DOHH2 (cell line): Measurements from ENCODE around the gene TYROBP.

Experiments used
- H3F3A ChIP-seq: fragments of 200-600 bp; sonication (generic), shearing (Covaris generic); 2 replicates; pipeline ENCODE4 v1.6.0; 2016; ENCODE audit warnings: antibody characterized with exemption, mild to moderate bottlenecking; ENCODE audit not compliant: control insufficient read depth, insufficient read depth
- H3K27ac ChIP-seq: fragments of 200-600 bp; sonication (generic); 2 replicates; pipeline ENCODE4 v1.5.1; 2014; ENCODE audit warnings: low read depth, mild to moderate bottlenecking, low read length, moderate library complexity
- H3K27me3 ChIP-seq: fragments of 200-600 bp; sonication (generic); 2 replicates; pipeline ENCODE4 v1.6.1; 2014; ENCODE audit warnings: mild to moderate bottlenecking, low read length, mixed read lengths; ENCODE audit not compliant: control insufficient read depth
- H3K36me3 ChIP-seq: fragments of 200-600 bp; sonication (generic); 2 replicates; pipeline ENCODE4 v1.6.1; 2014; ENCODE audit warnings: mild to moderate bottlenecking, low read length, moderate library complexity, mixed read lengths; ENCODE audit not compliant: control insufficient read depth
- H3K4me1 ChIP-seq: fragments of 200-600 bp; sonication (generic); 2 replicates; pipeline ENCODE4 v1.6.1; 2014; ENCODE audit warnings: mild to moderate bottlenecking, low read length, mixed read lengths; ENCODE audit not compliant: control insufficient read depth
- H3K4me2 ChIP-seq: fragments of 200-600 bp; sonication (generic); 2 replicates; pipeline ENCODE4 v1.6.0; 2014; ENCODE audit warnings: mild to moderate bottlenecking, low read length, moderate library complexity
- H3K4me3 ChIP-seq: fragments of 200-600 bp; sonication (generic); 2 replicates; pipeline ENCODE4 v1.5.1; 2014; ENCODE audit warnings: mild to moderate bottlenecking, low read length, mixed read lengths
- H3K79me2 ChIP-seq: fragments of 200-600 bp; sonication (generic); 2 replicates; pipeline ENCODE4 v1.6.1; 2014; ENCODE audit warnings: mild to moderate bottlenecking, low read length, mixed read lengths; ENCODE audit not compliant: control insufficient read depth
- H3K9me2 ChIP-seq: fragments of 200-600 bp; sonication (generic); replicated peaks from 2 replicates; pipeline ENCODE4 v1.6.1; 2014; ENCODE audit warnings: mild to moderate bottlenecking, low read length, mixed read lengths; ENCODE audit not compliant: control insufficient read depth
- H3K9me3 ChIP-seq: fragments of 200-600 bp; sonication (generic); 2 replicates; pipeline ENCODE4 v1.6.1; 2014; ENCODE audit warnings: antibody characterized with exemption, low read length, mixed read lengths; ENCODE audit not compliant: control insufficient read depth, insufficient read depth
- H4K20me1 ChIP-seq: fragments of 200-600 bp; sonication (generic); 2 replicates; pipeline ENCODE4 v1.6.0; 2014; ENCODE audit warnings: low read depth, mild to moderate bottlenecking, antibody characterized with exemption, low read length, moderate library complexity; ENCODE audit not compliant: control insufficient read depth, insufficient read depth
- CTCF ChIP-seq: fragments of 200-600 bp; sonication (generic); IDR thresholded peaks from one replicate; pipeline ENCODE4 v1.5.1; 2014; ENCODE audit warnings: antibody characterized with exemption, mild to moderate bottlenecking, low read depth, low read length; ENCODE audit not compliant: poor library complexity, severe bottlenecking
- EZH2phosphoT487 ChIP-seq: fragments of 200-600 bp; sonication (generic); IDR thresholded peaks from 2 replicates; pipeline ENCODE4 v1.6.1; 2017; ENCODE audit warnings: borderline replicate concordance, mild to moderate bottlenecking, antibody characterized with exemption, low read length, moderate library complexity, mixed read lengths

The TYROBP gene

DNA sequence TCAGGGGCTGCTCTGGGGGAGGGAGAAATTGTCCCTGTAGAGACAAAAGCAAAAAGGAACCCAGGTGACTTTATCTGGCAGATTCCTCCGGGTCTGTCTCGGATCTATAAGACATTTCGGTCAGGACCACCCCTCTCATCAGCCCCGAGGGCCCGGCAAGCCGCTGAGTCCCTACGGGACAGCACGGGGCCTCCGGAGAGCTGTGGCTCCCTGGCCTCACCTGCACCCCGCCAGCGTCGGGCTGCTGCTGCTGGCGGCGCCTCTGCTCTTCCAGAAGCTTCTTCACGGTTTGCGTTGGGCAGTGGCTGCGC, 9.6 kb downstream of the TYROBP start:
- H3K79me2 ChIP-seq: peaks cover 67% of the 10 kb centered on the region
- H4K20me1 ChIP-seq: peaks cover 18% of the 10 kb centered on the region
- H3K27ac ChIP-seq: peak overlapping the region; percentile 94
- H3K36me3 ChIP-seq: peaks cover 62% of the 10 kb centered on the region
- H3K27me3 ChIP-seq: no peaks in the 10 kb centered on the region
- H3K4me1 ChIP-seq: peaks cover 36% of the 10 kb centered on the region
- peaks cover 11% of the 10 kb centered on the region for H3F3A ChIP-seq
- no peaks in the 10 kb centered on the region for H3K9me2 ChIP-seq
- H3K4me3 ChIP-seq: peak overlapping the region; percentile 87
- no peak for TF ChIP-seq CTCF
- no peak for TF ChIP-seq EZH2phosphoT487
- no peaks in the 10 kb centered on the region for H3K9me3 ChIP-seq
- peak overlapping the region; percentile 99 for H3K4me2 ChIP-seq

DNA sequence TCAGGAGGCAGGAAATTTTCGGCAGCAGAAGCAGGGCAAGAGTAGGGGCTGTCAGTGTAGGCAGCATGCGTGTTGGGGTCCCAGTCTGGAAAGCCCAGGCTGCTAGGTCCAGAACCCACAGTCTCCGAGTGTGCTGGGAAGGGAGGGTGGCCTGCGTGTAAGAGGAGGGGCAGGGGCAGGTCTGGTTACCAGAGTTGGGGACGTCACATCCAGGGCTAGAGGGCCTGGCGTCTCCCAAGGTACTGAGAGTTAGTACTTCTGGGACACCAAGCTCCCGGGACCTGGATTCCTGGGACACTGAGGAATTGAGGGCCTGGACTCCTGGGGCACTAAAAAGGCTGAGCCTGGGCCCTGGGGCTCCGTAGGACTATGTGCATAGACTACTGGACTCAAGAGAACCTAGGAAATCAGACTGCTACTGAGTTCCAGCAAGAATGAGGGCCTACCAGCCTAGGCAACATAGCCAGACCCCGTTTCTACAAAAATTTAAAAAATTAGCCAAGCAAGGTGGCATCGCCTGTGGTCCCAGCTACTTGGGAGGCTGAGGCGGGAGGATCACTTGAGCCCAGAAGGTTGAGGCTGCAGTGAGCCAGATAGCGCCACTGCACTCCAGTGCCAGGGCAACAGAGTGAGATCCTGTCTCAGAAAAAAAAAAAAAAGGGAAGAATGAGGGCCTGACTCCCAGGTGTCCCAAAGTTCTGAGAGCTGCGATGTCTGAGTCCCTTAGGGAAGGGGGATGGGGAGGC, 10.2 kb downstream of the TYROBP start:
- peaks cover 18% of the 10 kb centered on the region for H4K20me1 ChIP-seq
- 0 out of 2 replicates have a peak overlapping the region, but pooled peaks have one; percentile 94 for H3K27ac ChIP-seq
- H3K36me3 ChIP-seq: peaks cover 68% of the 10 kb centered on the region
- H3K27me3 ChIP-seq: no peaks in the 10 kb centered on the region
- peak overlapping the region; percentile 87 for H3K4me3 ChIP-seq
- H3K4me1 ChIP-seq: peaks cover 30% of the 10 kb centered on the region
- peak overlapping the region; percentile 99 for H3K4me2 ChIP-seq
- peaks cover 12% of the 10 kb centered on the region for H3F3A ChIP-seq
- H3K79me2 ChIP-seq: peaks cover 64% of the 10 kb centered on the region
- no peaks in the 10 kb centered on the region for H3K9me2 ChIP-seq
- no peaks in the 10 kb centered on the region for H3K9me3 ChIP-seq
- TF ChIP-seq EZH2phosphoT487 (no peak), CTCF (no peak)

GRCh38 chr19:35896643-35897040, 11.5 kb downstream of the TYROBP start:
- TF ChIP-seq CTCF: no peak
- TF ChIP-seq EZH2phosphoT487: no peak
- H3F3A ChIP-seq: peaks cover 7% of the 10 kb centered on the region
- H4K20me1 ChIP-seq: peaks cover 18% of the 10 kb centered on the region

More at GRCh38 chr19:35896643-35897040, 11.5 kb downstream of the TYROBP start:
- Histone ChIP-seq H3K9me3 (no peaks in the 10 kb centered on the region), H3K79me2 (peaks cover 52% of the 10 kb centered on the region), H3K27me3 (no peaks in the 10 kb centered on the region), H3K4me3 (no peak overlapping the region), H3K27ac (no peak overlapping the region), H3K9me2 (no peaks in the 10 kb centered on the region), H3K4me1 (peaks cover 18% of the 10 kb centered on the region), H3K36me3 (peaks cover 78% of the 10 kb centered on the region), H3K4me2 (no peak overlapping the region)
